Activated CD8-positive, alpha-beta memory T cell treated with anti-CD3 and anti-CD28 coated beads, Interleukin-2, amount 50 U/mL, for 24 hours (primary cell): ENCODE data around the gene CHMP6.
A peak's percentile ranks its signal among the peaks of the same experiment; 100 is the strongest.

ENCODE experiments used
- DNase-seq: peaks from one replicate; pipeline ENCODE4 v3.0.0-alpha.2; 2020; ENCODE audit errors: extremely low read depth

CHMP6 gene

DNA sequence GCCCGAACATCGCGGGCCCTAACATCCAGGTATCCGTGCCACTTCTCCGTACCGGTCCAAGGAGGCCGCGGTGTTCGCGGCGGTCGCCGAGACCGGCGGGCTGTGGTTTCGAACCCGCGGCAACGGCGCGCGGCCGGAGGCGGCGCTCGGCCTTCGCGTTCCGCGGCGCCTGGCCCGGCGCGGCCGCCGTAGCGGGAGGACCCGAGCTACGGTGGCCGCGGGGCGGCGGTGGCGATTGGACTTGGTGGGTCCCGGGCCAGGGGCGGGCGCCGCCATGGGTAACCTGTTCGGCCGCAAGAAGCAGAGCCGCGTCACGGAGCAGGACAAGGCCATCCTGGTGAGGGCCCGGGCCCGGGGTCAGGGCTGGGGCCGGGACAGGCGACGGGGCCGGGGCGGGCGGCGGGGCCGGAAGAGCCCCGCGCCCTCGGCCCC, at the start of gene CHMP6:
TSS of gene CHMP6 (plus strand) at position 197 of the 432 bp plus-strand sequence. CDS start at position 275, 78 bp downstream.
- peak; percentile 20 for DNase-seq

DNA sequence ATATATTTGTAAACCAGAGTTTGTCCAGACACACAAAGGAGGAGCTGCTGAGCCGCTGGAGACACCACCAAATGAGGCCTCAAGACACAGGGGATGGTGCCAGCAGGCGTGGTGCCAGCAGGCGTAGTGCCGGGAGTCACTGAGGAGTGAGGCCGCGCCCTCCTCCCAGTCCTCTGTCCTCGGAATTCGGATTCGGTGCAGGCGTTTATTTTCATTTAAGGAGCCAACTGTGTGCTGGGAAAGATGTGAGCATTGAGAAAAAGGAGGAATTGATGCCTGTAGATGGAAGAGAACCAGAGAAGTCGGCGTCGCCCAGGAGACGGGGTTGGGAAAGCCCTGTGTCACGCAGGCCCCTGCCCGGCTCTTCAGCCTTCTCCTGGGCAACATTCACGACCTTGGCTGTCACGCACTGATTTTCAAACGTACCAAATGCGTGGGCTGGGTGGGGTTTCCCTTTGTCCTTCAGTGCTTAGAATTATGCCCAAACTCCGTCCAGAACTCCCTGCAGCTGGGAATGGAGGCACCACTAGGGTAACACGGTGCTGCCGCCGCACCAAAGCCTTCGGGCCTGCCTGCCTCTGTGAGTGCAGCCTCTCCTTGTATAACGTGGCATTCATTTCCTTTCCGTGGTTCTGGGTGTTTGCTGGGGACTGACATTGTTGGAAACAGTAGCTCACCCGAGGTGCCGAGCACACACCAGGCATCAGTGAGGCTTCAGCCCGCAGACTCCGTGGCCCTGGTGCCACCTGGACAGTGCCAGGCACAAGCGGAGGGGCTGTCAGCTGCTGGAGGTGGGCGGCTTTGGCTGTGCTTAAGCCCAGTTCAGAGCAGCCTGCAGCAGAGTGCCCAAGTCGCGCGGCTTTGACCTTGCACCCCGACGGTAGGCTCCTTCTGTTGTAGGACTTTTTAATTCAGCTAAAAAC, 49.0 kb upstream of the CHMP6 start:
- DNase-seq: no peak

GRCh38 chr17:80943346-80944145, 48.1 kb upstream of the CHMP6 start:
- DNase-seq: no peak

GRCh38 chr17:80944326-80944725, 47.3 kb upstream of the CHMP6 start:
- DNase-seq: no peak

- DNase-seq: no peak
Measured at GRCh38 chr17:80945736-80946135, 45.9 kb upstream of the CHMP6 start.

DNA sequence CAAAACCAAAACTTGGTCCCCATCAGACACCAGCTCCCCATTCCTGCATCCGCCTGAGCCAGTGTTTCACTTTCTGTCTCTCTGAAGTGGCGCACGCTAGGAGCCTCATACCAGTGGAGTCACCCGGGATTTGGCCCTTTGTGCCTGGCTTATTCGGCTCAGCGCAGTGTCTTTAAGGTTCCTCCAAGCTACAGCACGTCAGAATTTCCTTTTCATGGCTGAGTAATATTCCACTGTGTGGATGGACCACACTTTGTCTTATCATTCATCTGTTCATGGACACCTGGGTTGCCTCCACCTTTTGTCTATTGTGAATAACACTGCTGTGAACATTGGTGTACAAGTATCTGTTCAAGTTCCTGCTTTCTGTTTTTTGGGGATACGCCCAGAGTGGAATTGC, 45.2 kb upstream of the CHMP6 start:
- no peak for DNase-seq

- DNase-seq: no peak
Measured at GRCh38 chr17:80947200-80947940, 44.3 kb upstream of the CHMP6 start.

DNA sequence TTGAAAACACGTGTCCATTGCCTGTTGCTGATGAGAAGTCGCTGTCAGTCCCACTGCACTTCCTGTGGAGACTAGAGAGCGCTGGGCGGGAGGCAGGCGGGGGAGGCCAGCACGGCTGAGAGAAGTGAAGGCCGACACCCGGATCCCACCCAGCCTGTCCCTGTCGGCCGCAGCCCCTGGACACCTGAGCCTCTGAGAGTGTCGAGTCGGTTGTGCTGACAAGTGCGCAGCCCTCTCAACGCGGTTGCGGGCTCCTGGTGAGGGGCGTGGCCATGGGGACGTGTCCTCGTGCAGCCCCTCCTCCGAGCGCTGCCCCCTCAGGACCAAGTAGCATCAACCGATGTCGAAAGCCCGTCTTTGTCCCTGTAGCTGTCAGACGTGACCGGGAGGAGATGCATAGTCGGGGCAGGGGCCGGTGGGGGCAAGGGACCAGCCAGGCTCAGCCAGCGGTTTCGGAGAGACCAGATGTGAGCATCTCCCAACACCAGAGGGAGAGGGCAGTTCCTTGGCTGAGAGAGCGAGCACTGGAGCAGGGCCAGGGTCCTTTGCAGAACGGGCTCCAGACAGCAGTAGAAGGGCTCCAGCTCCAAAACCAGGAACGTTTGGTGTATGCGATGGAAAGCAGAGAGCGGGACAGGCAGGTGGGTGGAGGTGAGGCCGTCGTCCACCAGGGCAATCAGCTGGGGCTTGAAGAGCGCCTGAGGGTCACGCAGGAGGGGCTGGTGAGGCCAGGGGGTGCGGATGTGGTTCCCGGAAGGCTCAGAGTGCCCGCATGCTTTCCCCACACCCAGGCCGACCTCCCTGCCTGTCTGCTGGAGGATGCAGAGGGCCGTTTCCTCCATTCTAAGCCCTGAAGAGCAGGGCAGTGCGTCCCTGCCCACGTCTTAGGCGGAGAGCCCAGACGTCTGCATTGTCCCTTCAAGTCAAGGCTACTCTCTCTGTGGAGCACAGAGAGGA, 43.3 kb upstream of the CHMP6 start:
- no peak for DNase-seq

- DNase-seq: no peak
Measured at GRCh38 chr17:80948976-80949450, 42.6 kb upstream of the CHMP6 start.

DNA sequence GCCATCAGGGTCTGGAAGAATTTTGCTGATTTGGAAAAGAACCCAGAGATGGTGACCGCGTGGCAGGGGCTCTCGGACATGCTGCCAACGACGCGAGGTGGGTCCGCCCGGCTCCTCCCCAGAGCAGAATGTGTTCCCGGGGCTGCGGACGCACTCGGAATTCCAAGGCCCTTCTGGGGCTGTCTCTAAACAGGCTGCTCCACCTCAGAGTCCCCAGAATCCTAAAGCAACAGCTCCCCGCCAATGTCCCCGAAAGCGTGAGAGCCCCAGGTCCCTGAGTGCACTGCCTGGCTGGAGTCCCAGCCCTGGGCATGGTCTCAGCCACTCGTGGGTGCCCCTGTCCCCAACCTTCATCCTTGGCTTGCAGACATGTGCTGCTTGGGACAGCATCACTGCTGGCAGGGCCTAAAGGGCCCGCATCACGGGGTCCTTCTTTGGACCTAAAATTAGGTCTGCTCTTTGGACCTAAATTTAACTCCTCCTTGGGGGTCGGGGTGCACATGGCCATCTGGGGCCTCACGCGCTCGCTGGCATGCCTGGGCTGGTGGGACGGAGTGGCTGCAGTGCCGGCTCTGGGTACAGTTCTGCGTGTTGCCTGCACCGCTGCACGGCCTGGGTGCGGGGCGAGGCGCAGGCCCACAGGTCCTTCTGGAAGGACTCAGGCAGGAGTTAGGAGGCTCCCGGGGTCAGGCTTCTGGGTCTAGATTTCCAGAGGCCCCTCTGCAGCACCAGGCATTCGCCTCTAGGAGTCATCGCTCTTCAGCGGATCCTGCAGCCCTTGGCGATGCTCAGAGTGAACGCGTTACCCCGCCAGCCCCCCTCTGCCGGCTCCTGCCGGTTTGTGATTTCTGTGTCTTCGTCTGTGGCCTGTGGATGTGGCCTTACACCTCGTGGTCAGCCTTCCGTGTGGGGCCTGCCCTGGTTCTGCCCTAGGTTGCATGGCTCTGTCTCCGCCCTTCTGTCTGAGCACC, 41.9 kb upstream of the CHMP6 start:
- no peak for DNase-seq

GRCh38 chr17:80950466-80951120, 41.0 kb upstream of the CHMP6 start:
- DNase-seq: no peak

DNA sequence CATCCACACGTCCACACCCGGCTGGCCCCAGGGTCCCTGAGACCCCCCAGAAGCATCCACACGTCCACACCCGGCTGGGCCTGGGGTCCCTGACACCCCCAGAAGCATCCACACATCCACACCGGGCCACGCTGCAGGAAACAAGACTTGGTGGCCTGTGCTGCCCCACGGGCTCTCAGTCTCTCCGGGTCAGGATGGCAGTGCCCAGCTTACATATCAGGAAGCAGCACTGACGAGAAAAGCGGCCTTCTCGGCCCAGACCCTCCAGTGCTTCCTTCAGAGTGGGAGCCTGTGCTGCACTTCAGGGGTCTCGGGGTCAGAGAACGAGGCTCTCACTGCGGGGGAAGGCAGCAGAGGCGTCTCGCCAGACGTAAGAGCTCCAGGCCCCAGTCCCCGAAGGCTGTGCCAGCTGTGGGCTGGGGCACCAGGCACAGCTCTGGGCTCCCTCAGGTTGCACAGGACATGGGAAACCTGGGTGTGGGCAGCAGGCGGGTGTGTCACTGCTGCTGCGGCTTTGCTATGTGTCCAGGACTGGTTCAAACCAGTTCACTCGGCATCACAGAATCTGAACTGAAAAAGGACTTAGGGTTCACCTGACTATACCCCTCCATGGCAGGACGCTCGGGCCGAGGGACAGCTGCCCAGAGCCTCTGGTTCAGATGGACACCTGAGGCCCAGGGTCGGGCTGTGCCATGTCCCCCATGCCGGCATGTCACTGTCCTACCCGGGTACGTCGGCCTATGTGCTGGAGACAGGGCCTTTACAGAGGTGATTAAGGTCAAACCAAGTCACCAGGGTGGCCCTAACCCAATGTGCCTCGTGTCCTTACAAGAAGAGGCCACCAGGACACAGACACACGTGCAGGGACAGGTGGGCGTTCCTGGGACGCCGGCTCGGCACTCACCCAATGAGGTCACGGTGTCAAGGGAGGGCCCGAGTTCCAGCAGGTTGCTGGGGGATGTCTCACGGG, 40.2 kb upstream of the CHMP6 start:
- DNase-seq: no peak

- DNase-seq: no peak
Measured at GRCh38 chr17:80952291-80952690, 39.4 kb upstream of the CHMP6 start.

DNA sequence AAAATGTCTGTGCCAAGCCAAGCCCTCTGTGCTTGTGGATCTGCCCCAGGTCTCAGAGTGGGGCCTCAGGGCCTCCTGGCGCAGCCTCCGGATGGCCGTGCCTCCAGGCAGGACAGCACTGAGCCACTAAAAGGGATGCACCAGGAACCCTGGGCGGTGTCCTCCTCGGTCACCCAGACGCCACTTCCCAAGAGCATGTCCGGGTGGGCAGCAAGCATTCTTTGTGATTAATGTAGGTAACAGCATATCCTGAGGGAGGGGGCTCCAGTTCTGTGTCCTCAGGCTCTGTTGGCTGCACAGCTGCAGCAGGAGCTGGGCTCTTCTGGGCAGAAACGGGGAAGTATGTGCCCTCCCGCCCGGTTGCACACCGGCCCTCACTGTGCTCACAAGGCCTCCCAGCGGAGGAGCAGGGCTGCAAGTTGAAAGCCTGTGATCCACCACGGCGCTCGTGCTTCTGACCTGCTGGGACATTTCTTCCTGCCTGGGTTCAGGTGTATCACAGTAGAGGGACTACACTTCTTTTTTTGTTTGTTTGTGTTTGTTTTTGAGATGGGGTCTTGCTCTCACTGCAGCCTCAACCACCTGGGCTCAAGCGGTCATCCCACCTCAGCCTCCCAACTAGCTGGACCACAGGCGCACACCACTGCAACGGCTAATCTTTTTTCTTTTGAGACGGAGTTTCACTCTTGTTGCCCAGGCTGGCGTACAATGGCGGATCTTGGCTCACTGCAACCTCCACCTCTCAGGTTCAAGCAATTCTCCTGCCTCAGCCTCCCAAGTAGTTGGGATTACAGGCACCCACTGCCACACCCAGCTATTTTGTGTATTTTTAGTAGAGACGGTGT, 37.9 kb upstream of the CHMP6 start:
- no peak for DNase-seq

- DNase-seq: no peak
Measured at GRCh38 chr17:80955078-80955477, 36.6 kb upstream of the CHMP6 start.

GRCh38 chr17:80955671-80956280, 35.9 kb upstream of the CHMP6 start:
- no peak for DNase-seq
